ENCODE measurements around the gene DNAJC28.
"Not testable (repeated sequence)": the region's sequence is repeated elsewhere in the genome, so short reads cannot be mapped to it uniquely, and the experiment has no call there.

Gene DNAJC28

DNA sequence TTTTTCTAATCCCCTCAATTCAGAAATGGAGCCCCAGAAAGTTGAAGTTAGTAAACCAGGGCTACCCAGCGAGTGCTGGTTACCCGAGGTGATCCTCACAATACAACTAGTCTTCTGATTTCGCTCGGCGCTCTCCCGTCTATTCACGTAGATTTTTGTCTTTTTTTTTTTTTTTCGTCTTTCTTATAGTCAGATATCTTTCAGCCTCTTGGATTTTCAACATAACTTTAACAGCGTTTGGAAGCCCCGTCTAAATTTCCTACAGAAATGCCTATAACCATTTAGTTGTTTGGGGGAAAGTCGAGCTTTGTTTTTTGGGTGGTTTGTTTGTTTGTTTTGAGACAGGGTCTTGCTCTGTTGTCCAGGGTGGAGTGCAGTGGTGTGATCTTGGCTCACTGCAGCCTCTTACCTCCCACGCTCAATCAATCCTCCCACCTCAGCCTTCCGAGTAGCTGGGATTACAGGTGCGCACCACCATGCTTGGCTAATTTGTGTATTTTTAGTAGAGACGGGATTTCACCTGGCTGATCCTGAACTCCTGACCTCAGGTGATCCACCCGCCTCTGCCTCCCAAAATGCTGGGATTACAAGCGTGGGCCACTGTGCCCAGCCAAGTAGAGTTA is 10.9 kb downstream of the DNAJC28 start:
- no peak for DNase-seq

DNA sequence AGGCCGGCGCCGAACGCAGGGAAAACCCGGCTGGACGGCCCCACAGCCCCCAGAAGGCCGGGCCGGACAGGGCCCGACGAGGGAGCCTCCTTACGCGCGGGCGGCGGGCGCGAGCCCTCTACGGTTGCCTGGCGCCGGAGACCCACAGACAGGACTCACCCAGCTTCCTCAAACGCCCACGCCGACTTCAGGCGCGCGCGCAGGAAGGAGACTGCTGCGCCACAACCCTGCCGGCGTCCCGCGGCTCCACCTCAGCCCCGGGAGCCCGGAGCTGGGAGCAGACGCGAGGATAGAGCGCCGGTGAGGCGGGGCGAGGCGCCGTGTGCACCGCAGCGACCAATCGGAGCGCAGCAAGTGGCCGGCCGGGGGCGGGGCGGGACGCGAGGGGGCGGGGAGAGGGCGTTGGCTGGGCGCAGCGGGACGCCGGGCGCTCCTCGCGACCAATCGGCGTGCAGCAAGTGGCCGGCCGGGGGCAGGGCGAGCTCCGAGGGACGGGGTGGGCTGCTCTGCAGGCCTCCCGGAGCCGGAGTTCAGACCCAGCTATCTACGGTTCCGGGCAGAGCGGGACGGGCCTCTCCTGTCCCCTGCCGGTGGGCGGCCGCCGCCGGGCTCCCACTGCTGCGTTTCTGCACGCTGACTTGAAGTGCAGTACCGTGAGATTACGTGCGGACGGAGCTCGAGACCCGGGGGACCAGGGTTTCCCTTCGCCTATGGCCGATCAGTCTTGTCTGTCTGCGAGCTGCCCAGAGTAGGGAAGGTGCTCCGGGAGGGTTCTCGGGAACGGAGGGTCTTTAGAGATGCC is 11.6 kb downstream of the DNAJC28 start, which contains the start of gene TMEM50B:
TSS of gene TMEM50B (minus strand) at position 296 of the 802 bp plus-strand sequence. CDS start 11,089 bp downstream, outside the sequence.
- DNase-seq: peak; percentile 93

DNA sequence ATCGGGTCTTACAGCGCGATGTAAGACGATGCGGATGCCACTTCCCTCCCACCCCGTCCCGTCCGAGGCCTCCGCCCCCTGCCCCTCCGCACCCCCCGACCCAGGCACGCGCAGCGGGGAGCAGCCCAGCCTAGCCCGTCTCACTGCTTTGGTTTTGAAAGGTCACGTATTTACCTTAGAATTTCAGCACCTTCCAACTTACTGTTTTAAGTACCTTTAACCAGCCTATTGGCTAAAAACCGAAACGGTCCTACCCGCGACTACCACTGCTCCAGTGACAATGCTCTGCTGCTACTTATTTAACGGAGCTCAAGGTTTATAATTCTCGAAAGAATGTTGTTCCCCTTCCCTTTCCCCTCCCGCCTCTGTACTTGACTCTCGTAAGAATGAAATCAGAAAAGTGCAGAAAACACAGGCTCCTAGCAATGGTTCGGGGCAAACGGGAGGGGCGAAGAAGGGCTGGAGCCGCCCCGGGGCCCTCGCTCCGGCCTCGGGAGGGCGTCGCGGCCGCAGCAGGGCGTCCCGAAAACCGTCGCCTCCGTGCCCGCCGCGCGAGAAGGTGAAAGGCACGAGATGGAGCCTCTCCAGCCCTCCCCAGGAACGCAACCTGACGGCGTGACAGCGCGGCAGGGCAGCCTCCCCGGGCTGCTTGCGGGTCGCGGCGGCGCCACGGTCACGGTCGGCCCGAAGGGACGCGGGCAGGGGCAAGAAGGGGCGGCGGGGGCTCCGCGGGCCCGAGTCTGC is 12.4 kb downstream of the DNAJC28 start:
- no peak for DNase-seq

DNA sequence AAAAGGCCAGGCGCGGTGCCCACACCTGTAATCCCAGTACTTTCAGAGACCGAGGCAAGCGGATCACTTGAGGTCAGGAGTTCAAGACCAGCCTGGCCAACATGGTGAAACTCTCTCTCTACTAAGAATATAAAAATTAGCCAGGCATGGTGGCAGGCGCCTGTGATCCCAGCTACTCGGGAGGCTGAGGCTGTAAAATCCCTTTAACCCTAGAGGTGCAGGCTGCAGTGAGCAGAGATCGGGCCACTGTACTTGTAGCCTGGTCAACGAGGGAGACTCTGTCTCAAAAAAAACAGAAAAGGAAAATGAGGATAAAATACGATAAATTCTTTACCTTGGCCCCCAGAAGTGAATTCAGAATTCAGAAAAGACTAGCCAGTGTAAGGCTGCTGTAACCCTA is 13.3 kb downstream of the DNAJC28 start:
- DNase-seq: no peak

DNA sequence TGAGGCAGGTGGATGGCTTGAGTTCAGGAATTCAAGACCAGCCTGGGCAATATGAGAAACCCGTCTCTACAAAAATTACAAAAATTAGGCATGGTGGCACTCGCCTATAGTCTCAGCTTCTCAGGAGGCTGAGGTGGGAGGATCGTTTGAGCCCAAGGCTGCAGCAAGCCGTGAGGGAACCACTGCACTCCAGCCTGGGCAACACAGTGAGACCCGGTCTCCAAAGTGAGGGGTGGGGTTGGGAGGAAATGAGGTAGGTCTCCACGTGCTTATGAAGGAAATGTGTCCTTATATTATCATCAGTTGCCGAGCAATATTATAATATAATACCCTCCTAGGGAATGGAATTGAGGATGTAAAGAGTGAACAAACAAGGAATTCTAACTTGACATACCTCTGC is 14.4 kb downstream of the DNAJC28 start:
- no peak for DNase-seq

DNA sequence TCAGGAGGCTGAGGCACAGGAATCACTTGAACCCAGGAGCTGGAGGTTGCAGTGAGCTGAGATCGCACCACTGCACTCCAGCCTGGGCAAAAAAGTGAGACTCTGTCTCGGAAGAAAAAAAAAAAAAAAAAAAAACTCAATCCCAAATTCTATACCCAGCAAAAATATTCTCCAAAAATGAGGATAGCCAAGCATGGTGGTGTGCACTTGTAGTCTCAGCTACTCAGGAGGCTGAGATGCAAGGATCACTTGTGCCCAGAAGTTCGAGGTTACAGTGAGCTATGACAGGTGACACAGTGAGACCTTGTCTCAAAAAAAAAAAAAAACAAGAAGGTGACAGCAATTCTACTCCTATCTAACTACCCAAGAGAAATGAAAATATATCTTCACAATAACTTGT is 18.2 kb downstream of the DNAJC28 start:
- DNase-seq: no peak

DNA sequence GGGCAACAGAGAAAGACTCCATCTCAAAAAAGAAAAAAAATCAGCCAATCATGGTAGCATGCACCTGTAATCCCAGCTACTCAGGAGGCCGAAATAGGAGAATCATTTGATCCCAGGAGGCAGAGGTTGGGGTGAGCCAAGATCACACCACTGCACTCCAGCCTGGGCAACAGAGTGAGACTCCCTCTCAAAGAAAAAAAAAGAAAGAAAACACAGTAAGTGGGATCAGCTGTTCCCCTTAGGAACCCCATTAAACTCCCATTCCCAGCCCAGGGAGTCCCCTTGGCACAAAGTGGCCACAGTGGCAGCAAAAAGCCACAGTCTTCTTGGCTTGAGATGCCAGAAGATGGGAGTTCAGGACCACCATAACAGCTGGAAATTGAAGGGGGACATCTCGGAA is 20.8 kb downstream of the DNAJC28 start:
- DNase-seq: no peak

DNA sequence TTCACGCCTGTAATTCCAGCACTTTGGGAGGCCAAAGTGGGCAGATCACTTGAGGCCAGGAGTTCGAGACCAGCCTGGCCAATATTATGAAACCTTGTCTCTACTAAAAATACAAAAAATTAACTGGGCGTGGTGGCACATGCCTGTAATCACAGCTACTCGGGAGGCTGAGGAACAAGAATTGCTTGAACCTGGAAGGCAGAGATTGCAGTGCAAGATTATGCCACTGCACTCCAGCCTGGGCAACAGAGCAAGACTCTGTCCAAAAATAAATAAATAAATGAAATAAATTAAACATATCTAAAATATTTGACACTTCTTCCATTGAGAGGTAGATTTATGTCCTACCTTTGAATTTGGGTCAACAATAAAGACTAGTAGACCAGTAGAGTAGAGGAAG is 22.3 kb downstream of the DNAJC28 start:
- not testable (repeated sequence) for DNase-seq

DNA sequence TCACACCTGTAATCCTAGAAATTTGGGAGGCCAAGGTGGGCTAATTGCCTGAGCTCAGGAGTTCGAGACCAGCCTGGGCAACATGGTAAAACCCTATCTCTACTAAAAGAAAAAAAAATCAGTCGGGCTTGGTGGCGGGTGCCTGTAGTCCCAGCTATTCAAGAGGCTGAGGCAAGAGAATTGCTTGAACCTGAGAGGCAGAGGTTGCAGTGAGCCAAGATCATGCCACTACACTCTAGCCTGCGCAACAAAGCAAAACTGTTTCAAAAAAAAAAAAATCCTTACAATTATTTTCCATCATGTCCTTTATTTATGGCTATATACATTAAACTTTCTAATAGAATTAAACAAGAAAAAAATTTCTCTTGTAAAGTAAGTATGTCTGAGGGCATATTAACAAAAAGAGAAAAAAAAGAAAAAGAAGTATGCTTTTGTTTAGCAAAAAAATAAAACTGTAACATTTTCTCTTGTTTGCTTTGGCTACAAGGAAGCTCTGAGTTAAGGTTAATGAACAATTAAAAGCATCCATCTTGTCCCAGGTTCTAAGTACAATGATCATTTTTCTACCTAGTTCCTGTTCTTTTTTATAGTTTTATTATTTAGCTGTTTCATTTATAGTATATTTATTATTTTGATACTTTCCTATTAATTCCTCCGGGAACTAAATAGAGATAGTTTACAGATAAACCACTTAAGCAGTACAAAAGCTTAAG is 29.8 kb downstream of the DNAJC28 start:
- no peak for DNase-seq

DNA sequence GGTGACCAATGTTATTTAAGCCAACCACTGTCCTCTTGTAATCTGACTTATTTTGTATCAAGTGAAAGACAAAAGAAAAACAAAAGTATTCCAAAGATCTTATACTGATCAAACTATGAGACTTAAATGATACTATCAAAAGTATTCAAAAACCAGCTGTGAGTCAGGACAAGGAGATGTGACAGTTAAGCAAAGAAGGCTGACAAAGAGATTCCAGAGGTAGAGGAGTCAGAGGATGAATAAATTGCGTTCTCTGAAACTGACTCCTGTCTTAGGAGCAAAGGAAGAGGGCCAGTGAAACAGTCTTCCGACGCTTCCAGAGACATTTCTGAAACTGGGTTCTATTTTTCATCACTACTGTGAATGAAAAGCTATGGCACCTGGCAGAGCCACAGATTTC is 32.7 kb downstream of the DNAJC28 start:
- no peak for DNase-seq

DNA sequence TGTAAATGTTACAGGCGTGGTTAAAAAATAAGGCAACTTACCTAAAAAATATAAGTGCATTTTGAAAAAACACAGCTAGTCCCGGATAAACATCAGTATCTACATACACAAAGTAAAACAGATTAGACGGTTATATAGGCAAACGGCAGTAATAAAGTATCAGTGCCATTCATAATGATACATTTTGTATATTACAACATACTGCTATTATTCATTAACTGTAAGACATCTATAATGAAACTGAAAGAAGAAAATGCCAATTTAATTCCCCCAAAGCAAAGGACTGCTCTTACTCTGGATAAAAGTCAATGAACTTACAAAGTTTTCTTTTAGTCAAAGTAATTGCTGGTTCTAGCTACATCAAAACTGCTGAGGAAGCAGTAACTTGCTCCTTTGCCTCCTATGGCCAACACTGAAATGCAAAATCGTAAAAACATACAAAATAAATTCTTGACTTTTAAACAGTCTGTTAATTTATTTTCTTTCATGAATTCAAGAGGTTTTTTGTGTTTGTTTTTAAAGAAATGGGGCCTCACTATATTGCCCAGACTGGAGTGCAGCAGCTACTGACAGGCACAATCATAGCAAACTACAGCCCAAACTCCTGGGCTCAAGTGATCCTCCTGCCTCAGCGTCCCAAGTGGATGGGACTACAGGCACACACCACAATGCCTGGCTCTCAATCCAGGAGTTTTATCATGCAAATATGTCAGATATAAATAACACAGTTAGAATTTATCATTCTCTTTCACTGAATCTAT is 35.6 kb downstream of the DNAJC28 start:
- DNase-seq: no peak

DNA sequence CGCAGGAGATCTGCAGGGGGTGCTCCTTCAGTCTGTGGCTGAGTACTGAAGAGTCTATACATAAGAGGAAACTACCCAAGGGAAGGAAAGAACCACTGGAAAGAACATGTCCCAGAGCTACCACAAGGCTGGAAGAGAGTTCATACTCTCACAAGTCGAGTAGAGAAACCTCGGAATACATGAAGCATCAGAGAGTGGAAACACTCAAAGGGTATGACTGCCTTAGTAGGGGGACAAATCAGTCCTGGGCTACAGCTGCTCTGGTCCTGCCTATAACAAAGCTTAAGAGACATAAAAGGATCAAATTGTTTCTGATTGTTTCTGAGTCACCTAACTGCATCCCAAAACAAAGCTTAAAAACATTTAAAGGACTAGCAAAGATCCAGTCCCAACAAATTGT is 39.2 kb downstream of the DNAJC28 start:
- DNase-seq: no peak

DNA sequence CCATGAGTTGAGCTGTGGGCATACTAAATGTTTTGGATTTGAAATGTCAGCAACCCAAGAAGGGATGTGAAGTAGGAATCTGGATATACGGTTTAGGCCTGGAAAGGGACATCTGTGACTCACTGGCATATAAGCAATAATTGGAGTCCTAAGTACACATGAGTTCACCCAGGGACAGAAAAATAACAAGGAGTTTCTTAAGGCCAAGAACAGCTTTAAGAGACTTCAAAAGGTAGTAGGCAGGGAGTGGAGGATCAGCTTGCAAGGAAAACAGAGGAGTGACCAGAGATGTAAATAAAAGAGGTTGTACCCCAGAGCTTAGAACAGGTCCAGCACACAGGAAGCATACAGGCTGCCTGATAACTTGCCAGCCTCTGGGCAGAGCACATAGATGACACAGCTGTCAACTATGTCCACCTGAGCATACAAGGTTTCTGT is 39.9 kb downstream of the DNAJC28 start:
- DNase-seq: no peak

DNA sequence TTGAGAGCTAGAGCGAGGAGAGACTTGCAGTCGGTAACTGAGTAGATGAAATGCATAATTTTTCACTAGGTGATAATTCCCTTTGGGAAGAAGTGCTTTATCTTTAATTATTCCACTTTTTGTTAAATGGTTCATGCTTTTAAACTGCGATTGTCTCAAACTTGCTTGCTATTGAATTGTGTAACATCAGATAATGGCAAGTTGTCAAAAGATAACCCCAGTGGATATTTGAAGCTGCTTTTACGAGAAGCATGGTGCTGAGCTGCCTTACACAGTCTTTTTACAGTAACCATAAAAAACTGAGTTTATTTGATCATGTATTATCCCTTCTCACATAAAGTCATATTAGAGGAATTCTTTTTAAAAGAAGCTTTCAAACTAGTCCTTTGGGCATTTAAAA is 41.9 kb downstream of the DNAJC28 start:
- no peak for DNase-seq

DNA sequence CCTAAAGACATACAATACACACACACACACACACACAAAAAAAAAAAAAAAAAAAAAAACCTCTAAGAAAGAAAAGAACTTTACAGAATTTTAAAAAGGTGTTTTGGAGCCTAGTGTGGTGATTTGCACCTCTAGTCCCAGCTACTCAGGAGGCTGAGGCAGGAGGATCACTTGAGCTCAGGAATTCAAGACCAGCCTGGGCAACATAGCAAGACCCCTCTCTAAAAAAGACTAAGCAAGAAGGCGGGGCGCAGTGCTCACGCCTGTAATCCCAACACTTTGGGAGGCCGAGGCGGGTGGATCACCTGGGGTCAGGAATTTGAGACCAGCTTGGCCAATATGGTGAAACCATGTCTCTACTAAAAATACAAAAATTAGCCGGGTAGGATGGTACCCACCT is 44.9 kb downstream of the DNAJC28 start:
- not testable (repeated sequence) for DNase-seq

DNA sequence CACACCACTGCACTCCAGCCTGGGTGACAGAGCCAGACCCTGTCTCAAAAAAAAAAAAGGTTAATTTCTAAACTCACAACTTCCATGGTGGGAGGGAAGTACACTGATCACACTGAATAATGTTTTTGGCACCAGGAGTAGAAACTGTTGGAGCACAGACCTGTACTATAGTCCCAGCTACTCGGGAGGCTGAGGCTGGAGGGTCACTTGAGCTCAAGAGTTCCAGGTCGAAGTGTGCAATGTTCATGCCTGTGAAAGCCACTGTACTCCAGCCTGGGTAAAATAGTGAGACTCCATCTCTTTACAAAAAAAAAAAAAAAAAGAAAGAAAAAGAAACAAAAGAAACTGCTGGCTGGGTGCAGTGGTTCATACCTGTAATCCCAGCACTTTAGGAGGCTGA is 47.0 kb downstream of the DNAJC28 start:
- DNase-seq: no peak

DNA sequence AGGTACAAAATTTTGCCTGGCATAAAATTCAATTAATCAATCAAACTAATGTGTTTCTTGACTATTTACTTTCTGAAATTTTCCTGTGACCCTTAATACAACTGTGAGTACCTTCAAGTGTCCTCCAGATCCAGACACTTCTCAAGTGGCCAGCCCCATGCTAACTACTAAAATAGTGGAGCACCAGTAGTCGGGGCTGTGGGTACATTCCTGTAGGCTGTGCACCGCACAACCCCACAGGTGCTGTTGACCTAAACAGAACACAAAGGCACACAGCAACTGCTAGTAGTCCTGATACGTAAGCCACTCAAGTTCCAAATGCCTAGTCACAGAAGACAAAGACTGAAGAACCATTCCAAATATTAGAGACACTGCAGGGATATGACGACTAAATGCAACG is 48.3 kb downstream of the DNAJC28 start:
- no peak for DNase-seq

DNA sequence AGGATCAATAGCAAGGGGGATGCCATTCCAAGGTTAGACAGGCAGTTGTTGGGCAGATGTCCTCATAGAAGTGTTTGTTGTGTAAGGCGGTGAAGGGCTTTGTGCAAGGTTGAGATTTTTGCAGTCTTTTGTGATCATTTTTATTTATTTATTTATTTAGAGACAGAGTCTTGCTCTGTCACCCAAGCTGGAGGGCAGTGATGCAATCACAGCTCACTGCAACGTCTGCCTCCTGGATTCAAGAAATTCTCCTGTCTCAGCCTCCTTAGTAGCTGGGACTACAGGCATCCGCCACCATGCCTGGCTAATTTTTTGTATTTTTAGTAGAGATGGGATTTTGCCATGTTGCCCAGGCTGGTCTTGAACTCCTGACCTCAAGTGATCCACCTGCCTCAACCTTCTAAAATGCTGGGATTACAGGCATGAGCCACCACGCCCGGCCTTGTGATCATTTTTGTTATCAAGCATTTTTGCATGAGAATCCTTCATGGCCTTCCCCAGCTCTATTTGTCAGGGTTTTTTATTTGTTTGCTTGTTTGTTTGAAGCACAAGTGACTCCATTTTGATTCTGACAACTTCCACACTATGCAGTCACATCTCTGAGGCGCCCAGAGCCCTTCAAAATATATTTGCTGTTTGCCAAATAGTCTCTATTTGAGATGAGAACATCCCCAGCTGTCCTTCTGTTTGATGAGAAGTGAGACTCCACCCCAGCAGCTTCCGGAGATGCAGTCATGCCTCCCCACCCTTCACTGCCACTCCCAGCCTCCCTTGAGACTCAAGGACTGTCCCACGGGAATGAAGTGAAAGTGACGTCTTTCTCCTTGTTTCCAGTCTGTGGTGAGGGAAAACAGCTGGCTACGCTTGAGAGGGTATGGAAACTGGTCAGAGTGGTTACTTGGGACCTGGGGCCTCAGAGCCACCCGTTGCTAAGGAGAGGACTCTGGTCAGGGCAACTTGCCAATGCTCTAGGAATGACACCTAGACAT is 49.7 kb downstream of the DNAJC28 start:
- no peak for DNase-seq
